Thoracic aorta endothelial cell (primary cell): ENCODE measurements around the gene DHRS7. TPM values are rescaled to one million over a fixed set of nuclear protein-coding genes. Genes with fewer than 3 reads are reported as not detected.

Source experiments
- total RNA-seq: library from RNA; depleted of rRNA; stranded (reverse); fragments of >200 nt; gene quantifications from 2 replicates; pipeline ENCODE4 v1.2.3, GENCODE V29; 2012

The DHRS7 gene, protein sequence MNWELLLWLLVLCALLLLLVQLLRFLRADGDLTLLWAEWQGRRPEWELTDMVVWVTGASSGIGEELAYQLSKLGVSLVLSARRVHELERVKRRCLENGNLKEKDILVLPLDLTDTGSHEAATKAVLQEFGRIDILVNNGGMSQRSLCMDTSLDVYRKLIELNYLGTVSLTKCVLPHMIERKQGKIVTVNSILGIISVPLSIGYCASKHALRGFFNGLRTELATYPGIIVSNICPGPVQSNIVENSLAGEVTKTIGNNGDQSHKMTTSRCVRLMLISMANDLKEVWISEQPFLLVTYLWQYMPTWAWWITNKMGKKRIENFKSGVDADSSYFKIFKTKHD
- total RNA-seq = 38.3 and 46.9 TPM in 2 replicates

GRCh38 chr14:60164712-60165546, at the start of gene DHRS7:
TSS of gene DHRS7 (minus strand) at chr14:60165398. CDS start at chr14:60165309, 89 bp downstream.

Other genes starting within 250 kb of the DHRS7 start
- not detected in 2 replicates for gene LRRC9, start 245.3 kb downstream of the DHRS7 start, total RNA-seq
- gene PCNX4, start 73.5 kb downstream of the DHRS7 start, total RNA-seq = 90.8 and 117 TPM in 2 replicates
- 25.9 and 28.4 TPM in 2 replicates for gene PPM1A, start 83.8 kb upstream of the DHRS7 start, total RNA-seq